A673 (cell line): ENCODE results near the gene ILDR1. TPM values are rescaled to one million over a fixed set of nuclear protein-coding genes. Genes with fewer than 3 reads are reported as not detected.

Experiments
- BruUV-seq: library from RNA; stranded (reverse); fragments of 400-500 nt; replicated peaks from 2 replicates; lab custom pipeline; 2021; lab: Mats Ljungman, UMichigan
- CTCF ChIA-PET: fragments of 300-600 bp; sonication (Branson Sonifier 250); formaldehyde crosslinking; loops from one replicate; lab custom pipeline; 2022; ENCODE audit warnings: antibody characterized with exemption; lab: Charles Lee
- POLR2A ChIA-PET: fragments of 300-600 bp; sonication (Branson Sonifier 250); formaldehyde crosslinking; loops from one replicate; lab custom pipeline; 2022; ENCODE audit warnings: antibody characterized with exemption; ENCODE audit not compliant: low non-redundant PET; lab: Charles Lee
- DNase-seq: peaks from one replicate; pipeline ENCODE4 v3.0.0-alpha.2; 2015; ENCODE audit warnings: low spot score
- H3K27ac ChIP-seq: fragments of 200-600 bp; sonication (generic); 2 replicates; pipeline ENCODE4 v1.5.1; 2016; ENCODE audit warnings: mixed run types, low read depth, mild to moderate bottlenecking, mixed read lengths, antibody characterized with exemption, low read length; ENCODE audit not compliant: poor library complexity, severe bottlenecking
- H3K27me3 ChIP-seq: fragments of 200-600 bp; sonication (generic); replicated peaks from 2 replicates; pipeline ENCODE4 v1.6.1; 2017; ENCODE audit warnings: mixed run types, low read depth, mild to moderate bottlenecking, mixed read lengths, antibody characterized with exemption, low read length; ENCODE audit not compliant: insufficient read depth, poor library complexity
- H3K36me3 ChIP-seq: fragments of 200-600 bp; sonication (generic); 2 replicates; pipeline ENCODE4 v1.6.1; 2016; ENCODE audit warnings: mixed run types, mild to moderate bottlenecking, mixed read lengths, antibody characterized with exemption, low read length; ENCODE audit not compliant: insufficient read depth, poor library complexity, severe bottlenecking
- H3K4me1 ChIP-seq: fragments of 200-600 bp; sonication (generic); 2 replicates; pipeline ENCODE4 v1.6.1; 2017; ENCODE audit warnings: mixed run types, mild to moderate bottlenecking, mixed read lengths, antibody characterized with exemption, low read length; ENCODE audit not compliant: insufficient read depth, poor library complexity, severe bottlenecking
- H3K4me3 ChIP-seq: fragments of 200-600 bp; sonication (generic); 2 replicates; pipeline ENCODE4 v1.5.1; 2016; ENCODE audit warnings: low read depth, mixed run types, mild to moderate bottlenecking, mixed read lengths, low read length; ENCODE audit not compliant: poor library complexity, severe bottlenecking
- H3K9me3 ChIP-seq: fragments of 200-600 bp; sonication (generic); 2 replicates; pipeline ENCODE4 v1.6.1; 2016; ENCODE audit warnings: mixed run types, low read depth, mild to moderate bottlenecking, mixed read lengths, antibody characterized with exemption, low read length; ENCODE audit not compliant: poor library complexity, severe bottlenecking
- CTCF ChIP-seq: fragments of 300-800, 200-600 bp; sonication (generic); conservative IDR thresholded peaks from 2 replicates; pipeline ENCODE4 v1.5.1; 2017; ENCODE audit warnings: low read depth, mild to moderate bottlenecking, antibody characterized with exemption, low read length, moderate library complexity, mixed read lengths
- EZH2 ChIP-seq: fragments of 200-600 bp; sonication (generic); IDR thresholded peaks from 2 replicates; pipeline ENCODE4 v1.6.1; 2017; ENCODE audit warnings: borderline replicate concordance, low read depth, mild to moderate bottlenecking, mixed read lengths, antibody characterized with exemption, low read length; ENCODE audit not compliant: poor library complexity, severe bottlenecking
- intact Hi-C: fragments of 100-400 bp; cut with micrococcal nuclease; formaldehyde crosslinking; loops from one replicate; pipeline ENCODE4 v1.10.0; 2022; ENCODE audit not compliant: unreplicated experiment
- total RNA-seq: library from RNA; stranded (reverse); gene quantifications from 2 replicates; pipeline ENCODE4 v1.2.3, GENCODE V29; 2021

ILDR1 gene
- total RNA-seq, 1 experiment from 2014 or later: not detected

GRCh38 chr3:122003606-122004005 is 18.4 kb downstream of the ILDR1 start:
- H3K4me3 ChIP-seq: no peak overlapping the region
- intact Hi-C loops: no loop called here
- H3K36me3 ChIP-seq: no peaks in the 10 kb centered on the region
- DNase-seq: no peak
- ChIA-PET CTCF (no interaction called here), POLR2A (no interaction called here)
- TF ChIP-seq EZH2 (no peak), CTCF (no peak)
- H3K27me3 ChIP-seq: no peaks in the 10 kb centered on the region
- BruUV-seq: no TSS peak
- no peak overlapping the region for H3K27ac ChIP-seq
- no peaks in the 10 kb centered on the region for H3K9me3 ChIP-seq
- peaks cover 8% of the 10 kb centered on the region for H3K4me1 ChIP-seq

DNA sequence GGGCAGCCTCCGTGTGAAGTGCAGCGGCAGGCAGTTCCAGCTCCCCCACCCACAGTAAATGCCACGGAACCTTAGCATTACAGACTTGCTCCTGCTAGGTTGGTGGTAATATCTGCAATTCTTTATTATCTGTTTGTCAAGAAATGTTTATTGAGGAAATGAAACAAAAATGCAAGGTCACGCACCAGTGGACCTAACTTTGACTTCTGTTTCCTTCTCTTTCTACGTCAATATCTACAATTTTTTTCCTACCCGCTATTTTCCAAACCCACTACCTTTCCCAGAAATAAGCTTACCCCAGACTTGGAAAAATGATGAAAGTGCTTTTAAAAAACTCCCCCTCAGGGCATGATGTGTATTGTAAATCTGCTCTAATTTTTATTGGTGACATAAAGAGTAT is 18.9 kb downstream of the ILDR1 start:
- Histone ChIP-seq H3K27ac (no peak overlapping the region), H3K4me1 (peaks cover 8% of the 10 kb centered on the region), H3K27me3 (no peaks in the 10 kb centered on the region), H3K9me3 (no peaks in the 10 kb centered on the region), H3K4me3 (no peak overlapping the region), H3K36me3 (no peaks in the 10 kb centered on the region)
- CTCF ChIA-PET: no interaction called here
- no peak for DNase-seq
- POLR2A ChIA-PET: no interaction called here
- BruUV-seq: no TSS peak
- intact Hi-C loops: no loop called here
- TF ChIP-seq EZH2 (no peak), CTCF (no peak)

DNA sequence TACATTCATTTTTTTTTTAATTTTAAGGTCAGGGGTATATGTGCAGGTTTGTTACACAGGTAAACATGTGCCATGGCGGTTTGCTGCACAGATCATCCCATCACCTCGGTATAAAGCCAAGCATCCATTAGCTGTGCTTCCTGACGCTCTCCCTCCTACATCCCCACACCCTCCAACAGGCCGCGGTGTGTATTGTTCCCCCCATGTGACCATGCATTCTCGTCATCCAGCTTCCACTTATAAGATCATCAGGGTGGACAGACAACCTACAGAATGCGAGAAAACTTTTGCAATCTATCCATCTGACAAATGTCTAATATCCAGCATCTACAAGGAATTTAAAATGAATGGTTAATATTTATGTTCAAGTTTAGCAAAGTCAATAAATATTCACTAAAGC is 19.4 kb downstream of the ILDR1 start:
- H3K4me1 ChIP-seq: peaks cover 8% of the 10 kb centered on the region
- ChIA-PET POLR2A (no interaction called here), CTCF (no interaction called here)
- intact Hi-C loops: no loop called here
- H3K9me3 ChIP-seq: no peaks in the 10 kb centered on the region
- no TSS peak for BruUV-seq
- no peak overlapping the region for H3K4me3 ChIP-seq
- no peak for TF ChIP-seq CTCF
- TF ChIP-seq EZH2: no peak
- no peaks in the 10 kb centered on the region for H3K36me3 ChIP-seq
- no peak for DNase-seq
- H3K27me3 ChIP-seq: no peaks in the 10 kb centered on the region
- no peak overlapping the region for H3K27ac ChIP-seq
